ENCODE measurements around the gene STK11.

STK11 gene

GRCh38 chr19:1255186-1256161 is 49.9 kb downstream of the STK11 start:
- H3K79me2 ChIP-seq (ENCODE audit: low read length) = peaks cover 43% of the 10 kb centered on the region

GRCh38 chr19:1256646-1257474 is 51.3 kb downstream of the STK11 start:
- H4K20me1 ChIP-seq (ENCODE audit: insufficient read depth, low read length) = no peaks in the 10 kb centered on the region
- H3K9me2 ChIP-seq (replicated peaks; ENCODE audit: insufficient read depth, low read length) = no peaks in the 10 kb centered on the region
- no peak overlapping the region for H3K9ac ChIP-seq (ENCODE audit: low read length)
- no peaks in the 10 kb centered on the region for H3K9me3 ChIP-seq (replicated peaks; ENCODE audit: insufficient read depth, low read length)
- TF ChIP-seq EZH2phosphoT487 (IDR thresholded peaks at IDR 0.05; ENCODE audit: low read length) (no peak), EZH2 (optimal IDR thresholded peaks at IDR 0.05; ENCODE audit: low read depth, low read length) (no peak), CTCF (IDR thresholded peaks at IDR 0.05; ENCODE audit: low read length) (no peak)
- peaks cover 12% of the 10 kb centered on the region; the same call in 1 of the 2 replicates for H3K36me3 ChIP-seq (replicated peaks; ENCODE audit: insufficient read depth, low read length)
- H3K4me2 ChIP-seq (ENCODE audit: low read depth, low read length) = no peak overlapping the region
- no peak for DNase-seq
- no peaks in the 10 kb centered on the region for H3K27me3 ChIP-seq (replicated peaks; ENCODE audit: insufficient read depth, low read length)
- H3K4me3 ChIP-seq (ENCODE audit: low read length) = no peak overlapping the region
- H2AFZ ChIP-seq (ENCODE audit: low read length) = no peak overlapping the region
- peaks cover 23% of the 10 kb centered on the region for H3F3A ChIP-seq (ENCODE audit: insufficient read depth, low read length)
- H3K79me2 ChIP-seq (ENCODE audit: low read length) = peaks cover 36% of the 10 kb centered on the region
- H3K4me1 ChIP-seq (ENCODE audit: low read length) = peaks cover 20% of the 10 kb centered on the region
- no peak overlapping the region for H3K27ac ChIP-seq (ENCODE audit: low read length)

More at GRCh38 chr19:1255186-1256161, 49.9 kb downstream of the STK11 start:
- Histone ChIP-seq H3K4me3 (ENCODE audit: low read length) (no peak overlapping the region), H3K9ac (ENCODE audit: low read length) (no peak overlapping the region), H3K9me2 (replicated peaks; ENCODE audit: insufficient read depth, low read length) (no peaks in the 10 kb centered on the region), H3K27ac (ENCODE audit: low read length) (no peak overlapping the region), H3K36me3 (replicated peaks; ENCODE audit: insufficient read depth, low read length) (peaks cover 12% of the 10 kb centered on the region; the same call in 1 of the 2 replicates), H3K27me3 (replicated peaks; ENCODE audit: insufficient read depth, low read length) (no peaks in the 10 kb centered on the region), H3K4me2 (ENCODE audit: low read depth, low read length) (no peak overlapping the region), H3K4me1 (ENCODE audit: low read length) (peaks cover 14% of the 10 kb centered on the region), H3K9me3 (replicated peaks; ENCODE audit: insufficient read depth, low read length) (no peaks in the 10 kb centered on the region), H4K20me1 (ENCODE audit: insufficient read depth, low read length) (no peaks in the 10 kb centered on the region), H3F3A (ENCODE audit: insufficient read depth, low read length) (peaks cover 16% of the 10 kb centered on the region), H2AFZ (ENCODE audit: low read length) (no peak overlapping the region)
- TF ChIP-seq EZH2 (optimal IDR thresholded peaks at IDR 0.05; ENCODE audit: low read depth, low read length) (no peak), CTCF (IDR thresholded peaks at IDR 0.05; ENCODE audit: low read length) (no peak), EZH2phosphoT487 (IDR thresholded peaks at IDR 0.05; ENCODE audit: low read length) (no peak)
- no peak for DNase-seq

GRCh38 chr19:1257475-1258162 is 52.0 kb downstream of the STK11 start:
- no peak for TF ChIP-seq CTCF (IDR thresholded peaks at IDR 0.05; ENCODE audit: low read length)
- TF ChIP-seq EZH2 (optimal IDR thresholded peaks at IDR 0.05; ENCODE audit: low read depth, low read length) = no peak
- TF ChIP-seq EZH2phosphoT487 (IDR thresholded peaks at IDR 0.05; ENCODE audit: low read length) = no peak
- no peak overlapping the region for H3K4me3 ChIP-seq (ENCODE audit: low read length)
- H3K27ac ChIP-seq (ENCODE audit: low read length) = no peak overlapping the region
- peaks cover 12% of the 10 kb centered on the region; the same call in 1 of the 2 replicates for H3K36me3 ChIP-seq (replicated peaks; ENCODE audit: insufficient read depth, low read length)
- no peaks in the 10 kb centered on the region for H3K9me3 ChIP-seq (replicated peaks; ENCODE audit: insufficient read depth, low read length)
- no peaks in the 10 kb centered on the region for H3K27me3 ChIP-seq (replicated peaks; ENCODE audit: insufficient read depth, low read length)
- H3K79me2 ChIP-seq (ENCODE audit: low read length) = peaks cover 31% of the 10 kb centered on the region
- H3F3A ChIP-seq (ENCODE audit: insufficient read depth, low read length) = peaks cover 23% of the 10 kb centered on the region
- no peaks in the 10 kb centered on the region for H3K9me2 ChIP-seq (replicated peaks; ENCODE audit: insufficient read depth, low read length)
- H3K9ac ChIP-seq (ENCODE audit: low read length) = no peak overlapping the region
- no peak for DNase-seq
- H4K20me1 ChIP-seq (ENCODE audit: insufficient read depth, low read length) = no peaks in the 10 kb centered on the region
- H3K4me1 ChIP-seq (ENCODE audit: low read length) = peaks cover 23% of the 10 kb centered on the region
- H2AFZ ChIP-seq (ENCODE audit: low read length) = no peak overlapping the region
- H3K4me2 ChIP-seq (ENCODE audit: low read depth, low read length) = no peak overlapping the region

Data from MM.1S (cell line).